AG04450 (cell line): ENCODE data around the gene MYL5. TPM values are rescaled to one million over a fixed set of nuclear protein-coding genes. Genes with fewer than 3 reads are reported as not detected.
"Not testable (repeated sequence)": the region's sequence is repeated elsewhere in the genome, so short reads cannot be mapped to it uniquely, and the experiment has no call there.

Source experiments
- CTCF ChIA-PET: fragments of 300-600, 350-600 bp; formaldehyde crosslinking; extraction: SDS; loops from one replicate; lab custom pipeline; 2022; ENCODE audit warnings: antibody characterized with exemption, inconsistent platforms; lab: Charles Lee
- POLR2A ChIA-PET: fragments of 350-600 bp; formaldehyde crosslinking; extraction: SDS; loops from one replicate; lab custom pipeline; 2021; ENCODE audit warnings: antibody characterized with exemption, inconsistent platforms; lab: Yijun Ruan, JAX
- DNase-seq: peaks from one replicate; pipeline ENCODE4 v3.0.0-alpha.2; 2011; ENCODE audit warnings: low read depth, low spot score
- H3K27ac ChIP-seq: one replicate; pipeline ENCODE4 v1.5.1; 2012; ENCODE audit warnings: low read depth, low read length, control low read depth
- H3K27me3 ChIP-seq: one replicate; pipeline ENCODE4 v1.6.0; 2012; ENCODE audit warnings: low read length; ENCODE audit not compliant: control insufficient read depth, insufficient read depth
- H3K4me3 ChIP-seq: 2 replicates; pipeline ENCODE4 v1.5.1; 2011; ENCODE audit warnings: mild to moderate bottlenecking, low read depth, low read length, control low read depth
- H3K9me3 ChIP-seq: 2 replicates; pipeline ENCODE4 v1.5.1; 2012; ENCODE audit warnings: low read length; ENCODE audit not compliant: control insufficient read depth, insufficient read depth
- polyA plus RNA-seq: library from polyadenylated mRNA; depleted of rRNA; stranded (reverse); fragments of >200 nt; gene quantifications from 2 replicates; pipeline ENCODE4 v1.2.3, GENCODE V29; 2011
- TF ChIP-seq, protein P1 (sequence below): IDR thresholded peaks from 2 replicates; pipeline ENCODE4 v1.5.1; 2011; ENCODE audit warnings: low read depth, low read length, control low read depth, inconsistent platforms

The MYL5 gene
- polyA plus RNA-seq, 1 experiment = 12.3 TPM

DNA sequence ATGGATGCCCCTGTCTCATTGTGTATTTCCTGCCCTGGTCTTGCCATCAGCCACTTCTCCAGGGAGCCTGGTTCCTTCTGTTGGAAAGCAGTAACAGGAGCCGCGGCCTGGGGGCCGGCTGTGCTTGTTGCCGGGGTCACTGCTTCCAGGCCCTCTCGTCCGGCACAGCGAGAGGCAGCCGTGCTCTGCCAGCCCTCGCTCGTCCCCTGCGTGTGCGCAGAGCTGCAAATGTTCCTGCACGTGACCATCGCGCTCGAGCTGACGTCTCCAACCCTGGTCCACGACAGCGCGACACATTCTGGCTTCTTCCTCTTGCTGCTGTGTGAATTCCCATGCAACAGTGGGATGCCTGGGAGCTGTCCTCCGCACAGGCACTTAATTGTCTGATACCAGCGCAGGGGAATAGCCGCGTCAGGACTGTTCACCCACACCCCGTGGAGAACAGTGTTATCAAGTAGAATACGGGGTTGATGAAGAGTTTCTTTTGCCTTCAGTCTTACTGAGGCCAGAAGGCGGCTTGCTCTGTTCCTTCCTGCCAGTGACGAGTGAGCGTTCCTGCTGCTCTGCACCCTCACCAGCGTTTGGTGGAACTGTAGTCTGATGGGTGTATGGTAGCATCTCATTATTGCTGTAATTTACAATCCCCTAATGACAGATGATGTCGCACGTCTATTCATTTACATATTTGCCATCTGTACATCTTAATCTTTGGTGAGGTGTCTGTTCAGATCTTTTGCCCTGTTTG, 36.6 kb upstream of the MYL5 start:
- no peak for DNase-seq
- ChIA-PET CTCF (no interaction called here), POLR2A (no interaction called here)
- Histone ChIP-seq H3K27me3 (no peaks in the 10 kb centered on the region), H3K9me3 (peaks cover 52% of the 10 kb centered on the region), H3K27ac (no peak overlapping the region), H3K4me3 (no peak overlapping the region)
- TF ChIP-seq, protein P1, sequence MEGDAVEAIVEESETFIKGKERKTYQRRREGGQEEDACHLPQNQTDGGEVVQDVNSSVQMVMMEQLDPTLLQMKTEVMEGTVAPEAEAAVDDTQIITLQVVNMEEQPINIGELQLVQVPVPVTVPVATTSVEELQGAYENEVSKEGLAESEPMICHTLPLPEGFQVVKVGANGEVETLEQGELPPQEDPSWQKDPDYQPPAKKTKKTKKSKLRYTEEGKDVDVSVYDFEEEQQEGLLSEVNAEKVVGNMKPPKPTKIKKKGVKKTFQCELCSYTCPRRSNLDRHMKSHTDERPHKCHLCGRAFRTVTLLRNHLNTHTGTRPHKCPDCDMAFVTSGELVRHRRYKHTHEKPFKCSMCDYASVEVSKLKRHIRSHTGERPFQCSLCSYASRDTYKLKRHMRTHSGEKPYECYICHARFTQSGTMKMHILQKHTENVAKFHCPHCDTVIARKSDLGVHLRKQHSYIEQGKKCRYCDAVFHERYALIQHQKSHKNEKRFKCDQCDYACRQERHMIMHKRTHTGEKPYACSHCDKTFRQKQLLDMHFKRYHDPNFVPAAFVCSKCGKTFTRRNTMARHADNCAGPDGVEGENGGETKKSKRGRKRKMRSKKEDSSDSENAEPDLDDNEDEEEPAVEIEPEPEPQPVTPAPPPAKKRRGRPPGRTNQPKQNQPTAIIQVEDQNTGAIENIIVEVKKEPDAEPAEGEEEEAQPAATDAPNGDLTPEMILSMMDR = no peak

- H3K4me3 ChIP-seq, CTCF ChIA-PET, H3K27ac ChIP-seq, DNase-seq, H3K27me3 ChIP-seq: not testable (repeated sequence)
- POLR2A ChIA-PET = interaction anchor here (0.7 kb wide), 1 partner anchor 137 kb away, joined by 3 read pairs; no protein-coding TSS in a partner anchor
- H3K9me3 ChIP-seq = peaks cover 23% of the 10 kb centered on the region
Observed at GRCh38 chr4:642366-642765, 32.0 kb upstream of the MYL5 start.

DNA sequence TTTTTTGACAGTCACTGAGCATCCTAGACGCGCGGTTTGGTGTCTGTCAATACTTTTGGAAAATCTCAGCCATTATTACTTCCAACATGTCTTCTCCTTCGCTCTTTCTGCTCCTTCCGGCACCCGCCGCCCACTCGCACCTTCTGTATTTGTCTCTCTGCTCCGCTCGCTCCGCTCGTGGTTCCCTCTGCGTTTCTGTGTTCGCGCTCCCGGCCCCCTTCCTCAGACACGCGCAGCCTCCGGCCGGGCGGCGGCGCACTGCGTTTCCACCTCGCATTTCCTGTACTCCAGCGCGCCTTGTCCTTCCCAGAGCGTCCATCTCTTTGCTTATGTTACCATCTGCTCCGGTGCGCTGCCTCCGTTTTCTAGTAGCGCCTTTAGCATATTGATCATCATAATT, 27.9 kb upstream of the MYL5 start:
- Histone ChIP-seq H3K27ac (no peak overlapping the region), H3K4me3 (no peak overlapping the region), H3K27me3 (peaks cover 9% of the 10 kb centered on the region), H3K9me3 (peaks cover 46% of the 10 kb centered on the region)
- ChIA-PET CTCF (no interaction called here), POLR2A (no interaction called here)
- TF ChIP-seq, protein P1 = no peak
- no peak for DNase-seq

DNA sequence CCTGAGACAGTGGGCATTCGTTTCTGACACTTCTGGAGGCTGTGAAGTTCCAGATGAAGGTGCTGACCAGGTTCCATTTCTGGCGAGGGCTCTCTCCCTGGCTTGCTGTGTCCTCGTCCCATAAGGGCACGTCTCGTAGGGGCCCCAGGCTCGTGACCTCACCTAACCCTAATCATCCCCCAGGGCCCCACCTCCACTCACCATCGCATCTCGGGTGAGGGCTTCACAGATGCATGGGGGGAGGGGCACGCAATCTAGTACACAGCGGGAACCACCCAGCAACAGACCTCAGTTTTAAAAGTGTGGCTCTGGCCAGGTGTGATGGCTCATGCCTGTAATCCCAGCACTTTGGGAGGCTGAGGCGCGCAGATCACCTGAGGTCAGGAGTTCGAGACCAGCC, 26.9 kb upstream of the MYL5 start:
- Histone ChIP-seq H3K9me3 (peaks cover 50% of the 10 kb centered on the region), H3K27ac (no peak overlapping the region), H3K4me3 (no peak overlapping the region), H3K27me3 (peaks cover 11% of the 10 kb centered on the region)
- POLR2A ChIA-PET = no interaction called here
- DNase-seq = no peak
- CTCF ChIA-PET = no interaction called here
- TF ChIP-seq, protein P1 = no peak

DNA sequence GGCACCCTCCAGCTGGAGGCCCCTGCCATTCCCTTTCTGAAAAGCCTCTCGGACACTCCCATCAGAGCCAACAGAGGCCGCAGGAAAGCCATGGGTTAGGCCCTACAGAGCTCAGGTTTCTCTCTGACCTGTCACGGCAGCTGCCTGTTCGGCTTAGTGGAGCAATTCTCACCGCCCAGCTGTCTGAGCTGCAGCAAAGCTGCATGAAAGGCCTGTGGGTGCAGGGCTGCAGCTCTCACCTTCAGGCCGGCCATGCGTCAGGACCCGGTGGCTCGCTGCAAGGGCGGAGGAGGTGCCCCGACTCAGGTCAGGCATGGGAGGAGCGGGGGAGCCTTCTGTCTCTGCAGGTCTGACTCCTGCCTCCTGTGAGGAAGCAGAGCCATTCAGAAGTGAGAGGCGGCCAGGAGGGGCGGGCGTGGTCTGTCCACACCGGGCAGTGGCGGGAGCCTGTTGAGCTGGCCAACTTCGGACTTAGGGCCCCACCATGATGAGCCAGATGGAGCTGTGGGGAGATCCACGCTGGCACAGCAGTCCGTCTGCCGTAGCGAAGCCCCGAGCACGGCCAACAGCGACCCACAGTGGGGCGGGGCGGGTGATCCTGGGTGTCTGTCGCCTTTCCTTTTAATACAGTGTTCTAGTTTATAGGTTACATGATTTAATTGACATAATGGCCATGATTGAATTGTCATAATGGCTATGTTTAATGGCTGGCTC, 25.6 kb upstream of the MYL5 start:
- POLR2A ChIA-PET = no interaction called here
- no peak overlapping the region for H3K4me3 ChIP-seq
- CTCF ChIA-PET = no interaction called here
- no peak for DNase-seq
- H3K27me3 ChIP-seq = peaks cover 14% of the 10 kb centered on the region
- H3K27ac ChIP-seq = no peak overlapping the region
- TF ChIP-seq, protein P1 = no peak
- peaks cover 59% of the 10 kb centered on the region for H3K9me3 ChIP-seq
